Measurements from ENCODE around the gene ACTR5.
A peak's percentile ranks its signal among the peaks of the same experiment; 100 is the strongest.
"Not testable (repeated sequence)": the region's sequence is repeated elsewhere in the genome, so short reads cannot be mapped to it uniquely, and the experiment has no call there.

The ACTR5 gene

DNA sequence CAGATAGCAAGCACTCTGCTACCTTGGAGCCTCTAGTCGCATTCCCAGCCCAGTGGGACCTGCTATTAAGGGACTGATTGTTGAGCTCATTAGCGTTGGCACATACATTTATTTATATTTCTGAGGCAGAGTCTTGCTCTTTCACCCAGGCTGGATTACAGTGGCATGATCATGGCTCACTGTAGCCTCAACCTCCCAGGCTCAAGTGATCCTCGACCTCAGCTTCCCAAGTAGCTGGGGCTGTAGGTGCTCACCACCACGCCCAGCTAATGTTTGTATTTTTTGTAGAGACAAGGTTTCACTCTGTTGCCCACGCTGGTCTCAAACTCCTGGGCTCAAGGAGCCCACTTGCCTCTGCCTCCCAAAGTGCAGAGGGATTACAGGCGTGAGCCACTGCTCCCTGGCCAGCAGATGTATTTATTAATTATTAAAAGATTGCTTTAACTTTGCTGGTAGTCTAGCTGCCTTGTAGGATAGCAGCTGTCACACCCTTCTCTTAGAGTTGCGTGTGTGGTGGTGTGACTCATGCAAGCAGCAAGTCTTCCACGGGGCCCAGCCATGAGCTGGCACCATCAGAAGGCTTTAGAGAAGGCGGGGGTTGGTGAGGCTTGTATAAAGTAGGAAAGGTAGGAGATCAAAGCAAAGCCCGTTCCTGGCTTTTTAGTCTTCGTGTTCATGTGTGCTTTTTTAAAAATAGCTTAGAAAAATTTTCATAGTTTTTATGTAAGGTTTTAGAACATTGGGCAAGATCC, 16.5 kb downstream of the ACTR5 start:
- DNase-seq (ENCODE audit: low read depth in 2 of 2, low spot score in 1 of 2) = peak; percentile 21 to 22

GRCh38 chr20:38766071-38766470, 17.8 kb downstream of the ACTR5 start:
- no peak for DNase-seq (ENCODE audit: low read depth in 2 of 2, low spot score in 1 of 2)

GRCh38 chr20:38769376-38770295, 21.4 kb downstream of the ACTR5 start:
- DNase-seq (ENCODE audit: low read depth in 2 of 2, low spot score in 1 of 2) = no peak

DNA sequence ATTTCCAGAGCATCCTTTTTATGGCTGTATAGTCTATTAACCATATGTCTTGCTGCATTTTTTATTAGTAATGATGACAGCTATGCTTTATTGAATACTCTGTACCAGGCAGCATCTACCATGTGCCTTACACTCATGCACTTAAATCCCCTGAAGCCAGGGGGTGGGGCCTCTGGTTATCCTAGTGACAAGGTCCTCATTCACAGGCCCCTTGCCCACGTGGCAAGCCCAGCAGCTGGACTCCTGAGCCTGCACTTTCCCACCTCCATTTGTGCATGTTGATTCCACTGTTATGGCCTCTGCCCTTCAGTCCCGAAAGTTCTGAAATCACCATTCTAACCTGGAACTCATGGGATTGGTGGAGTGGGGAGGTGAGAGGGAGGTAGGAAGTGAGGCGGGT, 22.3 kb downstream of the ACTR5 start:
- DNase-seq (ENCODE audit: low read depth in 2 of 2, low spot score in 1 of 2) = no peak

GRCh38 chr20:38770970-38771369, 22.7 kb downstream of the ACTR5 start:
- no peak for DNase-seq (ENCODE audit: low read depth in 2 of 2, low spot score in 1 of 2)

DNA sequence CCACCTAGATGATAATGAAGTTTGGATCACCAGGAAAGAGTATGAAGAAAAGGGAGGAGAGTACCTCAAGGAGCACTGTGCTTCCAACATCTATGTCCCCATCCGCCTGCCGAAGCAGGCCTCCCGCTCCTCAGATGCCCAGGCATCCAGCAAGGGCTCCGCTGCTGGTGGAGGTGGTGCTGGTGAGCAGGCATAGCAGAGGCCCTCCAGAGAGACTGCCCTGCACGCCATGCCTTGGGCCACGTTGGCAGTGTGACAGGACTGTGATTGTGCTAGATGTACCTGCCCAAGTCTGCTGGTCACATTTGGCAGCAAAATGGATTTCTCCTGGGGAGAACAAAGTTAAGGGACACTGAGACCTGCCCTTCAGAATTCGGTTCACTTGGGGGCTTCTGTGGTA, 23.4 kb downstream of the ACTR5 start:
- no peak for DNase-seq (ENCODE audit: low read depth in 2 of 2, low spot score in 1 of 2)

- DNase-seq (ENCODE audit: low read depth in 2 of 2, low spot score in 1 of 2) = no peak
Measured at GRCh38 chr20:38774167-38774566, 25.9 kb downstream of the ACTR5 start.

GRCh38 chr20:38776363-38776762, 28.1 kb downstream of the ACTR5 start:
- no peak for DNase-seq (ENCODE audit: low read depth in 2 of 2, low spot score in 1 of 2)

GRCh38 chr20:38779247-38780097, 31.2 kb downstream of the ACTR5 start:
- DNase-seq (ENCODE audit: low read depth in 2 of 2, low spot score in 1 of 2) = no peak

DNA sequence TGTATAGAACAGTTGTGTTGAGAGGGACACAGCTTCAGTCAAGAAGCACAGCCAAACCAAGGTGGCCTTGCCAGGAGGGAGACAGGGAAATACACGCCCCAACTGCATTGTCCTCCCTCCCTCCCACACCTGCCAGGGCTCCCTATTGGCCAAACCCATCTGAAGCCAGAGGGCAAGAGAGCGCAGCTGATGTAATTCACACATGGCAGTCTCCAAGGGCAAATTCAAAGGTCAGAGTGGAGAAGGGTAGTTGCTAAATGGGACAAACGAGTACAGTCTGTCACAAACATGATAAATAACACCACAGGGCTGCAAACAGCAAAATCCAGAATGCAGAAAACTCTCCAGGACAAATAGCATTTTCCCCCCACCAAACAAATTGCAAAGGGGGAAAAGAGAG, 34.0 kb downstream of the ACTR5 start:
- no peak for DNase-seq (ENCODE audit: low read depth in 2 of 2, low spot score in 1 of 2)

DNA sequence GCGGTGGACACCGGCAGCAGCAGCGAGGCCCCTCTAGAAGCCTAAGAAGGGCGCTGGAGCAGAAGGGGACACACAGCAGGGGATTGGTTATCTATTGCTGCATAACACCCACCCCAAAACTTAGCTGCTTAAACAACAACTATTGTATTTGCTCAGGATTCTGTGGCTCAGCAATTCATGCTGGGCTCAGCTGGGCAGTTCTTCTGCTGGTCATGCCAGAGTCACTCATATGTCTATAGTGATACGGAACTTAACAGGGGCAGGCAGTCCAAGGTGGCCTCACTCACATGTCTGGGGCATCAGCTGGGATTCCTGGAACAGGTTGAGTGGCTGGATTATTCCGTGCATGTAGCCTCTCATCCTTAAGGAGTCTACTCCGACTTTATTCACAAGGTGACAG, 39.6 kb downstream of the ACTR5 start:
- no peak for DNase-seq (ENCODE audit: low read depth in 2 of 2, low spot score in 1 of 2)

- DNase-seq (ENCODE audit: low read depth in 2 of 2, low spot score in 1 of 2) = no peak
Measured at GRCh38 chr20:38789503-38790199, 41.4 kb downstream of the ACTR5 start.

GRCh38 chr20:38790200-38791053, 42.2 kb downstream of the ACTR5 start:
- peak in 1 of 2 donors; percentile 16 for DNase-seq (ENCODE audit: low read depth in 2 of 2, low spot score in 1 of 2)

DNA sequence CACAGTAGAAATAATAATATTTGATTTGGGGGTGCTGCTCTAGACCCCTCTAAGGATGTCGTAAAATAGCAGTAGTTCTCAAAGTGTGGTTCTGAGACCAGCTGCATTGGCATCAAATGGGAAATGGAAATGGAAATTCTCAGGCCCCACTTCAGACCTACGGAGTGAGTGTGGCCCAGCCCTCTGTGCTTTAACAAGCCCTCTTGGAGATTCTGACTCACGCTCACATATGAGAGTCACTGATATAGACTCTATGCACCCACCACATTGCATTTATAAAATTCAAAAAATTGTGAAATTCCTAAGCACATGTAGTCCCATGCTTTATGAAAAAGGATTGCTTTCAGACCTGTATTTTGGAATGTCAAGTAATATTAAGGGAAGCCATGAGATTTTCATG, 43.0 kb downstream of the ACTR5 start:
- DNase-seq (ENCODE audit: low read depth in 2 of 2, low spot score in 1 of 2) = no peak

DNA sequence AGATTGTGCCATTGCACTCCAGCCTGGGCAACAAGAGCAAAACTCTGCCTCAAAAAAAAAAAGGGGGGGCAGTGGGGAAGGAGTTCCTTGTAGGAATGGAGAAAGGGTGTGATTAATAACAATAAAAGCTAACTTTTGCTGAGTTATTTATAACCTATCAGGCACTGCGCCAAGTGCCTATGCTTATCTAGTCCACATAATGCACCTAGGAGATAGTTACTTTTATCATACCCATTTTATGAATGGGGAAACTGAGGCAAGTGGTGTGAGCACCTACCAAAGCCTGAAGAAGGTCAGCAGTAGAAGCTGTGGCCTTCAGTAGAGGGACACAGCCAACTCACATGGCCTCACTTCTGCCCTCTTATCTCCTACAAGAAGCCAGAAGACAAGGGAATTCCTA, 43.7 kb downstream of the ACTR5 start:
- no peak for DNase-seq (ENCODE audit: low read depth in 2 of 2, low spot score in 1 of 2)

DNA sequence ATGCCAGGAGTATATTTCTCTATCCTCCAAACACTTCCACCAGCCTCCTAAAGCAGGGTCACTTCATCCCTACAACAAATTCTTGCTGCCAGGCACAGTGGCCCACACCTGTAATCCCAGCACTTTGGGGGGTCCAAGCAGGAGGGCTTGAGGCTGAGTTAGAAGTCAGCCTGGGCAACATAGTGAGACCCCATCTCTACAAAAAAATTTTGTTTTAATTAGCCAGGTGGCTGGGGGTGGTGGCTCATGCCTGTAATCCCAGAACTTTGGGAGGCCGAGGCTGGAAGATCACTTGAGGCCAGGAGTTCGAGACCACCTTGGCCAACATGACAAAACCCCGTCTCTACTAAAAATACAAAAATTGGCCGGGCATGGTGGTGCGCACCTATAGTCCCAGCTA, 45.8 kb downstream of the ACTR5 start:
- DNase-seq (ENCODE audit: low read depth in 2 of 2, low spot score in 1 of 2) = not testable (repeated sequence)

- DNase-seq (ENCODE audit: low read depth in 2 of 2, low spot score in 1 of 2) = no peak
Measured at GRCh38 chr20:38798266-38798665, 50.0 kb downstream of the ACTR5 start.

- DNase-seq (ENCODE audit: low read depth in 2 of 2, low spot score in 1 of 2) = no peak
Measured at GRCh38 chr20:38799203-38799602, 50.9 kb downstream of the ACTR5 start.

DNA sequence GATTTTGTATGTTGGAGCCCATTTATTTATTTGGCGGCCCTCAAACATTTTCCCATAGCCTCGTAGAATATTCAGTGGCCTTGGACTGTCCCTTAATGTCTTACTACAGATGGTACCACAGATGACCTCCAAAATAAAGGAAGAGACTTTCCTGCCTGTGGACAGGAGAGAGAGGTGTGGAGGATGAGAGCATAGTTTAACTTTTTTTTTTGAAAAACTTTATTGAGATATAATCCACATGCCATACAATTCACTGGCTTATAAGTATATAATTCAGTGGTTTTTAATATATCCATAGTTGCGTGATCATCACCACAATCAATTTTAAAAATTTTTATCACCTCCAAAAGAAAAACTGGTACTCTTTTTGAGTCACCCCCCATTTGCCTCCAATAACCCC, 52.6 kb downstream of the ACTR5 start:
- DNase-seq (ENCODE audit: low read depth in 2 of 2, low spot score in 1 of 2) = no peak

GRCh38 chr20:38804221-38804620, 56.0 kb downstream of the ACTR5 start:
- no peak for DNase-seq (ENCODE audit: low read depth in 2 of 2, low spot score in 1 of 2)

Data from stimulated activated CD8-positive, alpha-beta memory T cell treated with anti-CD3 and anti-CD28 coated beads, Interleukin-4, amount 100 ng/mL, for 4 hours (primary cell).